Measurements from ENCODE around the gene CIDEC.
A peak's percentile ranks its signal among the peaks of the same experiment; 100 is the strongest.

The CIDEC gene

GRCh38 chr3:9831253-9831652 lies 48.8 kb downstream of the CIDEC start:
- H3K4me3 ChIP-seq (ENCODE audit: low read depth, low read length): no peak overlapping the region
- no peak for DNase-seq (ENCODE audit: low read depth)
- in situ Hi-C loops (cut with HindIII; ENCODE audit: low sequenced_read_pairs): no loop called here
- no peak for TF ChIP-seq CTCF (IDR thresholded peaks at IDR 0.05; ENCODE audit: low read depth, low read length, missing control alignments)

GRCh38 chr3:9828801-9829755 lies 51.0 kb downstream of the CIDEC start:
- in situ Hi-C loops (cut with HindIII; ENCODE audit: low sequenced_read_pairs): no loop called here
- no peak for DNase-seq (ENCODE audit: low read depth)
- TF ChIP-seq CTCF (IDR thresholded peaks at IDR 0.05; ENCODE audit: low read depth, low read length, missing control alignments): no peak
- no peak overlapping the region for H3K4me3 ChIP-seq (ENCODE audit: low read depth, low read length)

GRCh38 chr3:9826815-9827573 lies 53.1 kb downstream of the CIDEC start:
- no peak overlapping the region for H3K4me3 ChIP-seq (ENCODE audit: low read depth, low read length)
- in situ Hi-C loops (cut with HindIII; ENCODE audit: low sequenced_read_pairs): no loop called here
- peak; percentile 19 for TF ChIP-seq CTCF (IDR thresholded peaks at IDR 0.05; ENCODE audit: low read depth, low read length, missing control alignments)
- DNase-seq (ENCODE audit: low read depth): no peak

GRCh38 chr3:9825451-9826040 lies 54.5 kb downstream of the CIDEC start:
- no peak for TF ChIP-seq CTCF (IDR thresholded peaks at IDR 0.05; ENCODE audit: low read depth, low read length, missing control alignments)
- no peak for DNase-seq (ENCODE audit: low read depth)
- in situ Hi-C loops (cut with HindIII; ENCODE audit: low sequenced_read_pairs): no loop called here
- H3K4me3 ChIP-seq (ENCODE audit: low read depth, low read length): no peak overlapping the region

- TF ChIP-seq CTCF (IDR thresholded peaks at IDR 0.05; ENCODE audit: low read depth, low read length, missing control alignments): peak; percentile 61
- DNase-seq (ENCODE audit: low read depth): no peak
- H3K4me3 ChIP-seq (ENCODE audit: low read depth, low read length): no peak overlapping the region
- in situ Hi-C loops (cut with HindIII; ENCODE audit: low sequenced_read_pairs): no loop called here
These were observed 59.1 kb downstream of the CIDEC start for GRCh38 chr3:9820946-9821345.

GRCh38 chr3:9820543-9820942 lies 59.5 kb downstream of the CIDEC start:
- no peak for TF ChIP-seq CTCF (IDR thresholded peaks at IDR 0.05; ENCODE audit: low read depth, low read length, missing control alignments)
- DNase-seq (ENCODE audit: low read depth): no peak
- in situ Hi-C loops (cut with HindIII; ENCODE audit: low sequenced_read_pairs): no loop called here
- no peak overlapping the region for H3K4me3 ChIP-seq (ENCODE audit: low read depth, low read length)
